Neural cell (in vitro differentiated cells): ENCODE data around the gene HAPSTR1.

ENCODE experiments used
- CTCF ChIP-seq: fragments of 450-650 bp; IDR thresholded peaks from 2 replicates; pipeline ENCODE4 v1.5.1; 2014; ENCODE audit warnings: antibody characterized with exemption, mild to moderate bottlenecking, moderate library complexity; ENCODE audit not compliant: poor library complexity, severe bottlenecking
- EP300 ChIP-seq: fragments of 450-650 bp; conservative IDR thresholded peaks from 2 replicates; pipeline ENCODE4 v1.6.1; 2014; ENCODE audit warnings: antibody characterized with exemption, mild to moderate bottlenecking, moderate library complexity; ENCODE audit not compliant: poor library complexity, severe bottlenecking
- EZH2 ChIP-seq: fragments of 200-600, 300-800 bp; shearing (Covaris generic), sonication (generic); IDR thresholded peaks from 2 replicates; pipeline ENCODE4 v1.6.1; 2014; ENCODE audit warnings: antibody characterized with exemption, low read length, borderline replicate concordance, mild to moderate bottlenecking; ENCODE audit not compliant: insufficient read depth, poor library complexity, severe bottlenecking
- MXI1 ChIP-seq: fragments of 450-650 bp; conservative IDR thresholded peaks from 2 replicates; pipeline ENCODE4 v1.6.1; 2014; ENCODE audit warnings: antibody characterized with exemption, mild to moderate bottlenecking; ENCODE audit not compliant: poor library complexity, severe bottlenecking
- POLR2AphosphoS5 ChIP-seq: IDR thresholded peaks from 2 replicates; pipeline ENCODE4 v1.6.1; 2012
- REST ChIP-seq: IDR thresholded peaks from 2 replicates; pipeline ENCODE4 v1.6.1; 2012; ENCODE audit warnings: borderline replicate concordance
- SMC3 ChIP-seq: fragments of 450-650 bp; conservative IDR thresholded peaks from 2 replicates; pipeline ENCODE4 v1.6.1; 2014; ENCODE audit warnings: antibody characterized with exemption, mild to moderate bottlenecking, moderate library complexity; ENCODE audit not compliant: poor library complexity
- TAF1 ChIP-seq: IDR thresholded peaks from 2 replicates; pipeline ENCODE4 v1.6.1; 2012; ENCODE audit warnings: low read depth

DNA sequence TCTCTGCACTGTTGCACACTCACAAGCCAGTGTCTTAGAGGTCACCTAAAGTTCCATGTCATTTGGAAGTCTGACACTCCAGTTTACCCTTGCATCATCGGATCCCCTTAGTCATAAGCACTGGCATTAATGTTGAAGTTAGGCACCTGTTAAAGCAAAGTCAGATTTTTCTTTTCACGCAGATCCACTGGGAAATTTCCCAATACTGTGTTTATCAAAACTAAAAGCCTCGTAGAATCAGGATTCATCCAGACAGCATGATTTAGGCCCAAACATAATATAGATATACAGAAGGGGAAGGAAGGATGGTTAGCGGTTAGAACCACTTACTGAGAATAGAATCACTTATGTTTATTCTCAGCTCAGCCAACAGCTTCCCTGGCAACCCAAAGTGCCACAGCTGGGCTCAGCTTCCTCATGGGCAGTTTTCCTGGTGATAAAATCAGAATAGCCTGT is 30.1 kb upstream of the HAPSTR1 start:
- TF ChIP-seq CTCF (no peak), TAF1 (no peak), REST (no peak), MXI1 (no peak), EP300 (no peak), SMC3 (no peak), EZH2 (no peak), POLR2AphosphoS5 (no peak)
